Ascending aorta (tissue), 2 donors: Measurements from ENCODE around the gene FBXL2. TPM values are rescaled to one million over a fixed set of nuclear protein-coding genes. Genes with fewer than 3 reads are reported as not detected.
A peak's percentile ranks its signal among the peaks of the same experiment; 100 is the strongest.

Experiments
- DNase-seq, 2 donors: peaks; one replicate each; pipeline ENCODE4 v3.0.0-alpha.2; 2019; ENCODE audit warnings: low spot score in 2 of 2
- H3K27ac ChIP-seq, 2 donors: fragments of 200-600 bp; sonication (generic); one replicate each; pipeline ENCODE4 v1.5.1; 2016 to 2017; ENCODE audit warnings: mild to moderate bottlenecking in 1 of 2
- H3K27me3 ChIP-seq: fragments of 200-600 bp; sonication (generic); one replicate; pipeline ENCODE4 v1.5.1; 2017
- H3K36me3 ChIP-seq, 2 donors: fragments of 200-600 bp; sonication (generic); one replicate each; pipeline ENCODE4 v1.5.1; 2016
- H3K4me1 ChIP-seq, 2 donors: fragments of 200-600 bp; sonication (generic); one replicate each; pipeline ENCODE4 v1.5.1; 2016 to 2017; ENCODE audit warnings: mild to moderate bottlenecking in 1 of 2
- H3K4me3 ChIP-seq, 2 donors: fragments of 200-600 bp; sonication (generic); one replicate each; pipeline ENCODE4 v1.5.1; 2016 to 2017; ENCODE audit warnings: mild to moderate bottlenecking in 1 of 2
- H3K9me3 ChIP-seq, 2 donors: fragments of 200-600 bp; sonication (generic); one replicate each; pipeline ENCODE4 v1.5.1; 2016
- intact Hi-C: fragments of 100-400 bp; cut with DNase I; formaldehyde crosslinking; loops from one replicate; pipeline ENCODE4 v1.15.1; 2023
- total RNA-seq: library from RNA; depleted of rRNA; stranded (reverse); fragments of >200 nt; gene quantifications from one replicate; pipeline ENCODE4 v1.1.0, GENCODE V29; 2016
- TF ChIP-seq, protein P1 (sequence below), 3 experiments: fragments of 200-600 bp in 2 of 3; fragments of 450-650 bp in 1 of 3; sonication (generic) in 2 of 3; IDR thresholded peaks; one replicate each; pipeline ENCODE4 v1.5.1; 2016 to 2019; ENCODE audit warnings: antibody characterized with exemption in 3 of 3, mild to moderate bottlenecking in 1 of 3, moderate library complexity in 1 of 3

The FBXL2 gene
- total RNA-seq, 1 donor from 2014 or later = 33.4 TPM

DNA sequence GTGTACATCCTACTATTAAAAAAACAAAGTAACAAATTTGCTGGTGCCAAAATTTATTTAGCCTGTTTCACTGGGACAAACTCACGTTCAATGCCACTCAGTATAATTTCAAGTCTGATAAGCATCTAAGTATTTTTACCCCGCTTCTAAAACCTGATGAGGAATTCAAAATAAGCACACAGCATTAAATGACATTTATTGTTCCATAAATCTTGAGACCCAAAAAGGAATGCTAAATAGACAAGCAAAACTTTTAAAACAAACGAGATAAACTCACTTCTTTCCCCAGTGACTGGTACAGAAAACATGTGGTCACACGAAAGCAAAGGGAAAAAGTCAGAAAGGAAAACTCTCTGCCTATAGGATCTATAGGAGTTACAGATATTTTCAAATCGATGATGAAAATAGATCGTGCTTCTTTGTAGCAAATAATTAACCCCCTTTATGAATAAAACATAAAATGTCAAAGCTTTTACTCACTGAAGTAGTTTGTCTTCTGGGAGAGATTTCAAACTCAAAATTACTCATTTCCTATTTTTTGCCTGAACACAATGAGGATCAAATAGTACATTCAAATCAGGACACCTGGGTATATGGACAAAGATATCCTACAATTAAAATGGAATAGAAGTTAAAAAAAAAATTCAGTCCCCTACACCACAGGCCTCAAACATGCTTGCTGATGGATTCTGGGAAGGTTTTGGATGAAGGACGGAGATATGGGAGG lies 111.3 kb downstream of the FBXL2 start:
- TF ChIP-seq, protein P1, sequence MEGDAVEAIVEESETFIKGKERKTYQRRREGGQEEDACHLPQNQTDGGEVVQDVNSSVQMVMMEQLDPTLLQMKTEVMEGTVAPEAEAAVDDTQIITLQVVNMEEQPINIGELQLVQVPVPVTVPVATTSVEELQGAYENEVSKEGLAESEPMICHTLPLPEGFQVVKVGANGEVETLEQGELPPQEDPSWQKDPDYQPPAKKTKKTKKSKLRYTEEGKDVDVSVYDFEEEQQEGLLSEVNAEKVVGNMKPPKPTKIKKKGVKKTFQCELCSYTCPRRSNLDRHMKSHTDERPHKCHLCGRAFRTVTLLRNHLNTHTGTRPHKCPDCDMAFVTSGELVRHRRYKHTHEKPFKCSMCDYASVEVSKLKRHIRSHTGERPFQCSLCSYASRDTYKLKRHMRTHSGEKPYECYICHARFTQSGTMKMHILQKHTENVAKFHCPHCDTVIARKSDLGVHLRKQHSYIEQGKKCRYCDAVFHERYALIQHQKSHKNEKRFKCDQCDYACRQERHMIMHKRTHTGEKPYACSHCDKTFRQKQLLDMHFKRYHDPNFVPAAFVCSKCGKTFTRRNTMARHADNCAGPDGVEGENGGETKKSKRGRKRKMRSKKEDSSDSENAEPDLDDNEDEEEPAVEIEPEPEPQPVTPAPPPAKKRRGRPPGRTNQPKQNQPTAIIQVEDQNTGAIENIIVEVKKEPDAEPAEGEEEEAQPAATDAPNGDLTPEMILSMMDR (IDR thresholded peaks at IDR 0.05) = no peak
- no peak for DNase-seq
- no peak overlapping the region for H3K4me3 ChIP-seq
- H3K4me1 ChIP-seq = peaks cover 0 to 13% of the 10 kb centered on the region in 2 donors
- intact Hi-C loops = no loop called here
- H3K36me3 ChIP-seq = peaks cover 42 to 78% of the 10 kb centered on the region in 2 donors
- no peaks in the 10 kb centered on the region for H3K27me3 ChIP-seq
- no peaks in the 10 kb centered on the region for H3K9me3 ChIP-seq
- H3K27ac ChIP-seq = no peak overlapping the region

DNA sequence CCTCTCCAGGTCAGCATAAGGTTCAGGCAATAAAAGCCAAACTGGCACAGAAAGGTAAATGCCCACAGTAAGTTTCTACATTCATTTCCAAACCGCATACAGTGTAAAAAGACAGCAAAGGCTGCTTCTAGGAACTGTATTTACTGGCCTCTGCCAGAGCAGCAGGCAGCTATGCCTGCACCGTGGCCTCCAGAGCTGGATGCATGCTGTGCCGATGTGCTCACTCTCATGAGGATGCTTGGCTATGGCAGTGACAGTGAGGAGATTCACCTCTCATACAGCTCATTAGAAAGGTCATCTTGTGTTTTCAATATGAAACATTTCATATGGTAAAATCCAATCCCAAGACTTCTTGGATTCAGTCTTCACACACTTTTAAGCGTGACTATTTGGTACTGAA lies 112.7 kb downstream of the FBXL2 start:
- Histone ChIP-seq H3K4me3 (no peak overlapping the region), H3K27ac (peak overlapping the region in 1 of 2 donors; percentile 30), H3K36me3 (peaks cover 32 to 72% of the 10 kb centered on the region in 2 donors), H3K27me3 (no peaks in the 10 kb centered on the region), H3K4me1 (peaks cover 0 to 13% of the 10 kb centered on the region in 2 donors), H3K9me3 (no peaks in the 10 kb centered on the region)
- intact Hi-C loops = no loop called here
- TF ChIP-seq, protein P1 (IDR thresholded peaks at IDR 0.05) = no peak
- DNase-seq = no peak

DNA sequence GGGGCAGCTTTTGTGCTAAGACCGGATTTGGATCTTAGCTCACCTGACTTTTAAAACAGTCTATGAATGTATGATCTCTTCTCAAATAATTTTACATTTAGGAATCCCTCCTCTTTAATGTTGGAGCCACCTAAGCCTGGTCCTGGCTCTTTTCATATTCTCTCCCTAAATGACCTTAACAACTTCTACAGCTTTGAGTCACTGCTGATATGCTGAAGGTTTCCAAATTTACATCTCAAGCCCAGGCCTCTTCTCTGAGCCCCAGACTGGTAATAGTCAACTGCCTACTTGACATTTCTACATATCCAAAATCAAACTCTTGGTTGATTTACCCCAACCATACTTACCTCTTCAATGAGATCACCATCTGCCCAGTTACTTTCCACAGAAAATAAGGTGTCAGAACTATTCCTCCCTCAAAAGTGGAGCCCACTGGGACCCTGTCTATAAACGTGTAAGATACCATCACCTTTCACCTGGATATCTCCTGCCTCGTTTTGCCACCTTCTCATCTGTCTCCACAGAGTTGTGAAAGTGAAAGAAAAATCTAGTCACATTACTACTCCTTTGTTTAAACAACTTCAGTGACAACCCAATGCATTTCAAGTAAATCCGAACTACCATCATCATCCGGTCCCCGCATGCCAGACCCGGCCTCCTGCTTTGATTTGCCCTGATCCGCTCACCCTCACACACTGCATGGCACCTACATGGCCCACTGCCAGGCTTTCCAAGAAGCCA lies 114.2 kb downstream of the FBXL2 start:
- H3K4me1 ChIP-seq = peaks cover 0 to 13% of the 10 kb centered on the region in 2 donors
- H3K27me3 ChIP-seq = no peaks in the 10 kb centered on the region
- intact Hi-C loops = no loop called here
- H3K9me3 ChIP-seq = no peaks in the 10 kb centered on the region
- DNase-seq = no peak
- peaks cover 23 to 71% of the 10 kb centered on the region in 2 donors for H3K36me3 ChIP-seq
- H3K27ac ChIP-seq = peak overlapping the region; percentile 33 to 55
- H3K4me3 ChIP-seq = no peak overlapping the region
- TF ChIP-seq, protein P1 (IDR thresholded peaks at IDR 0.05) = no peak

DNA sequence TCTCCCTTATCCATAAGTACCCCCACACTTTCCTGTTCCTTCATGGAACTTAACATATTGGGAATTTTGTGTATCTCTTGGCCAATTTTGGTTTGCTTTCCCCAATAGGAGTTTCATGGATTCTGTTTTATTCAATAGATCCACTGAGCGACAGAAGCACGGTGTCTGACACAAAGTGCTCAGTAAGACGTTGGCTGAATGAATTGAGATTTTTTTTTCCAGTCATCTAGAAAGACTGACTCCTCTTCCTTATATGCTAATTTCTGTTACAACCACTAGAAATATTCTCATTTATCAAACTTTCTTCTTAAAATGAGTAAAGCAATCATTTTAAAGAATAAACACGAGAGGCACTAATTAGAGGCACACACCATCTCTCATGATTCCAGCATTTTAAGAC lies 114.9 kb downstream of the FBXL2 start:
- peaks cover 25 to 71% of the 10 kb centered on the region in 2 donors for H3K36me3 ChIP-seq
- H3K9me3 ChIP-seq = no peaks in the 10 kb centered on the region
- intact Hi-C loops = loop anchor here (2.0 kb wide), 1 partner anchor 49 kb away; the partner anchor contains the start of gene UBP1
- DNase-seq = no peak
- no peak overlapping the region for H3K4me3 ChIP-seq
- H3K27me3 ChIP-seq = no peaks in the 10 kb centered on the region
- H3K4me1 ChIP-seq = peaks cover 0 to 13% of the 10 kb centered on the region in 2 donors
- TF ChIP-seq, protein P1 (IDR thresholded peaks at IDR 0.05) = no peak
- peak overlapping the region; percentile 33 to 55 for H3K27ac ChIP-seq

DNA sequence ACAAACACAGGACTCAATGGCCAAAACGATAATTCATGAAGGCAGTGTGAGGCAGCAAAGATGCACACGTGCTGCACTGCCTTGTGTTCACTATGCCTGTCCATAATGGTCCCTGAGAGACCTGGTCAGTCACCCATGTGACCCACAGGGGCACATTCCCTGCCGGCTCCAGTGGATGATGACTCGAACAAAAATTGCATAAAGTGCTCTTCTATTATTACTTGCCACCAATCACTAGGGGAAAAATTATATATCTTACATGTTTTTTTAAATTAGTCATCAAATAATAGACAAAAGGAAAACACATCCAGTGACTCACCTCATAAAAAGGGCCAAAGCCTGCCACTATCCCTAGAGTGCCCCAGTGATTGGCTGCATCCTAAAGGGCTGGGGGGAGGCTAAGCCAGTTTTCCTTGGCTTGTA lies 115.5 kb downstream of the FBXL2 start:
- intact Hi-C loops = loop anchor here (2.0 kb wide), 1 partner anchor 48 kb away; the partner anchor contains the start of gene UBP1
- TF ChIP-seq, protein P1 (IDR thresholded peaks at IDR 0.05) = no peak
- DNase-seq = peak in 1 of 2 donors; percentile 77
- H3K36me3 ChIP-seq = peaks cover 30 to 71% of the 10 kb centered on the region in 2 donors
- no peaks in the 10 kb centered on the region for H3K9me3 ChIP-seq
- H3K4me1 ChIP-seq = peaks cover 0 to 13% of the 10 kb centered on the region in 2 donors
- no peaks in the 10 kb centered on the region for H3K27me3 ChIP-seq
- peak overlapping the region; percentile 33 to 55 for H3K27ac ChIP-seq
- H3K4me3 ChIP-seq = no peak overlapping the region
